Sigmoid colon (tissue), 7 donors: ENCODE measurements around the gene TBX15. TPM values are rescaled to one million over a fixed set of nuclear protein-coding genes. Genes with fewer than 3 reads are reported as not detected.
A peak's percentile ranks its signal among the peaks of the same experiment; 100 is the strongest.

Source experiments
- DNase-seq: peaks from one replicate; pipeline ENCODE4 v3.0.0-alpha.2; 2019
- H3K27ac ChIP-seq, 4 donors: fragments of 200-600 bp; sonication (generic); one replicate each; pipeline ENCODE4 v1.5.1; 2016 to 2019; ENCODE audit warnings: mild to moderate bottlenecking in 1 of 4
- H3K27me3 ChIP-seq, 3 donors: fragments of 200-600 bp; sonication (generic); one replicate each; pipeline ENCODE4 v1.5.1; 2019; ENCODE audit warnings: mild to moderate bottlenecking in 1 of 3
- H3K36me3 ChIP-seq, 4 donors: fragments of 200-600 bp; sonication (generic); one replicate each; pipeline ENCODE4 v1.5.1; 2016 to 2019
- H3K4me1 ChIP-seq, 4 donors: fragments of 200-600 bp; sonication (generic); one replicate each; pipeline ENCODE4 v1.5.1; 2017 to 2019
- H3K4me3 ChIP-seq, 4 donors: fragments of 200-600 bp; sonication (generic); one replicate each; pipeline ENCODE4 v1.5.1; 2017 to 2019; ENCODE audit warnings: mild to moderate bottlenecking in 2 of 4, moderate library complexity in 1 of 4
- H3K9me3 ChIP-seq, 4 donors: fragments of 200-600 bp in 3 of 4; sonication (generic) in 3 of 4; one replicate each; pipeline versions ENCODE4 v1.5.1 to v1.6.1; 2013 to 2019
- EP300 ChIP-seq, 4 donors: sonication (generic); formaldehyde crosslinking; IDR thresholded peaks; one replicate each; pipeline ENCODE4 v1.6.1; 2017; ENCODE audit warnings: antibody characterized with exemption in 4 of 4
- POLR2A ChIP-seq, 2 donors: fragments of 450-650 bp; IDR thresholded peaks; one replicate each; pipeline ENCODE4 v1.6.1; 2016; ENCODE audit warnings: antibody characterized with exemption in 2 of 2, mild to moderate bottlenecking in 2 of 2, moderate library complexity in 2 of 2
- POLR2AphosphoS5 ChIP-seq, 4 donors: sonication (generic); formaldehyde crosslinking; IDR thresholded peaks; one replicate each; pipeline ENCODE4 v1.6.1; 2017; ENCODE audit warnings: antibody characterized with exemption in 4 of 4
- WGBS, 2 donors: extraction: QIAGEN DNeasy Blood & Tissue Kit; methylation state at CpG; one replicate each; pipeline ENCODE4 v1.1.7; 2013; 5-methylcytosine and 5-hydroxymethylcytosine counted together
- intact Hi-C: fragments of 100-400 bp; cut with DNase I; formaldehyde crosslinking; loops from one replicate; pipeline ENCODE4 v1.15.1; 2023
- polyA plus RNA-seq, 3 donors: library from polyadenylated mRNA; stranded (reverse); fragments of 200-250 nt; gene quantifications; one replicate each; pipeline ENCODE4 v1.2.3, GENCODE V29; 2013
- total RNA-seq, 4 donors: library from RNA; depleted of rRNA; stranded (reverse); fragments of >200 nt; gene quantifications; one replicate each; pipeline ENCODE4 v1.1.0, GENCODE V29; 2016
- TF ChIP-seq, protein P1 (sequence below), 4 experiments: fragments of 450-650 bp in 3 of 4; fragments of 200-600 bp in 1 of 4; IDR thresholded peaks; one replicate each; pipeline ENCODE4 v1.5.1; 2016 to 2019; ENCODE audit warnings: antibody characterized with exemption in 4 of 4, mild to moderate bottlenecking in 3 of 4, moderate library complexity in 2 of 4
- donor health status: healthy with polysubstance abuse.
- donor health status: Bipolar disorder and iron deficiency.
- donor health status: healthy.

The TBX15 gene
- total and polyA plus RNA-seq, 7 donors, result under 0.01 to 0.28 (median 0.03) TPM; not detected in 2

- Histone ChIP-seq H3K27ac (no peak overlapping the region), H3K4me3 (peak overlapping the region in 2 of 4 donors; percentile 4 to 8), H3K9me3 (no peaks in the 10 kb centered on the region), H3K36me3 (no peaks in the 10 kb centered on the region), H3K4me1 (peaks cover 0 to 17% (median 12%) of the 10 kb centered on the region in 4 donors), H3K27me3 (peaks cover 68 to 100% (median 88%) of the 10 kb centered on the region in 3 donors)
- no peak for TF ChIP-seq POLR2AphosphoS5 (IDR thresholded peaks at IDR 0.05)
- TF ChIP-seq EP300 (IDR thresholded peaks at IDR 0.05), result no peak
- no peak for TF ChIP-seq POLR2A (IDR thresholded peaks at IDR 0.05)
- TF ChIP-seq, protein P1, sequence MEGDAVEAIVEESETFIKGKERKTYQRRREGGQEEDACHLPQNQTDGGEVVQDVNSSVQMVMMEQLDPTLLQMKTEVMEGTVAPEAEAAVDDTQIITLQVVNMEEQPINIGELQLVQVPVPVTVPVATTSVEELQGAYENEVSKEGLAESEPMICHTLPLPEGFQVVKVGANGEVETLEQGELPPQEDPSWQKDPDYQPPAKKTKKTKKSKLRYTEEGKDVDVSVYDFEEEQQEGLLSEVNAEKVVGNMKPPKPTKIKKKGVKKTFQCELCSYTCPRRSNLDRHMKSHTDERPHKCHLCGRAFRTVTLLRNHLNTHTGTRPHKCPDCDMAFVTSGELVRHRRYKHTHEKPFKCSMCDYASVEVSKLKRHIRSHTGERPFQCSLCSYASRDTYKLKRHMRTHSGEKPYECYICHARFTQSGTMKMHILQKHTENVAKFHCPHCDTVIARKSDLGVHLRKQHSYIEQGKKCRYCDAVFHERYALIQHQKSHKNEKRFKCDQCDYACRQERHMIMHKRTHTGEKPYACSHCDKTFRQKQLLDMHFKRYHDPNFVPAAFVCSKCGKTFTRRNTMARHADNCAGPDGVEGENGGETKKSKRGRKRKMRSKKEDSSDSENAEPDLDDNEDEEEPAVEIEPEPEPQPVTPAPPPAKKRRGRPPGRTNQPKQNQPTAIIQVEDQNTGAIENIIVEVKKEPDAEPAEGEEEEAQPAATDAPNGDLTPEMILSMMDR (IDR thresholded peaks at IDR 0.05), result no peak
- intact Hi-C loops, result loop anchor here (2.0 kb wide), 1 partner anchor 18 kb away; no protein-coding TSS in a partner anchor
- DNase-seq, result peak; percentile 59
- WGBS, 2 donors, result 5 to 8% methylated on average over 44 of the region's 44 CpGs
Measured at GRCh38 chr1:119000371-119001180, 12.4 kb upstream of the TBX15 start.

- no peak for TF ChIP-seq POLR2A (IDR thresholded peaks at IDR 0.05)
- TF ChIP-seq POLR2AphosphoS5 (IDR thresholded peaks at IDR 0.05), result no peak
- TF ChIP-seq, protein P1 (IDR thresholded peaks at IDR 0.05), result no peak
- no peak for TF ChIP-seq EP300 (IDR thresholded peaks at IDR 0.05)
- no peaks in the 10 kb centered on the region for H3K9me3 ChIP-seq
- DNase-seq, result no peak
- H3K4me1 ChIP-seq, result peaks cover 0 to 17% (median 12%) of the 10 kb centered on the region in 4 donors
- no peaks in the 10 kb centered on the region for H3K36me3 ChIP-seq
- no peak overlapping the region for H3K4me3 ChIP-seq
- 9 to 14% methylated on average over 27 of the region's 27 CpGs for WGBS, 2 donors
- no peak overlapping the region for H3K27ac ChIP-seq
- intact Hi-C loops, result loop anchor here (2.0 kb wide), 1 partner anchor 17 kb away; no protein-coding TSS in a partner anchor
- H3K27me3 ChIP-seq, result peaks cover 66 to 100% (median 94%) of the 10 kb centered on the region in 3 donors
Measured at GRCh38 chr1:118999348-119000071, 11.4 kb upstream of the TBX15 start.

DNA sequence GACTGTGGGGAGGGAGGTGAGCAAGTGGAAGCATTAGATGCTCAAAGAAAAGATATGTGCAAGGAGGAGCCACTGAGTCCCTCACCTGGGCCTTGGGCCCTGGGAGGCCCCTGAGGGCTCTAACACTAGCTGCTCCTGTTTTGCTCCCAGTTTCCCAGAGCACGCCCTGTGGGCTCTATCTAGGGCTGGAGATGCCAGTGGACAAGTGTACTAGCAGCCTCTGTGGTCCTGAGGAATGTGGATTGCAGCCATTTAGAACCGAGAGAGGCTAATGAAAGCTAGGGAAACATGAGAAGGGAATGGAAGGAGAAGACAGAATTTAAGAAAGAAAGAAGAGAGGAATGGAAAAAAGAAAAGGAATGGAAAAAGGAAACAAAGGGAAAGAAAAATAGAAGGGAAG, 10.0 kb upstream of the TBX15 start:
- Histone ChIP-seq H3K9me3 (no peaks in the 10 kb centered on the region), H3K27me3 (peaks cover 60 to 100% (median 96%) of the 10 kb centered on the region in 3 donors), H3K4me3 (no peak overlapping the region), H3K4me1 (peaks cover 0 to 19% (median 12%) of the 10 kb centered on the region in 4 donors), H3K36me3 (no peaks in the 10 kb centered on the region), H3K27ac (no peak overlapping the region)
- TF ChIP-seq, protein P1 (IDR thresholded peaks at IDR 0.05), result no peak
- TF ChIP-seq EP300 (IDR thresholded peaks at IDR 0.05) (no peak), POLR2AphosphoS5 (IDR thresholded peaks at IDR 0.05) (no peak), POLR2A (IDR thresholded peaks at IDR 0.05) (no peak)
- intact Hi-C loops, result no loop called here
- 41 to 48% methylated on average over 2 of the region's 2 CpGs for WGBS, 2 donors
- DNase-seq, result no peak

GRCh38 chr1:118997225-118997624, 9.1 kb upstream of the TBX15 start:
- WGBS, 2 donors, result 16 to 53% methylated on average over 7 of the region's 7 CpGs
- H3K9me3 ChIP-seq, result no peaks in the 10 kb centered on the region
- TF ChIP-seq, protein P1 (IDR thresholded peaks at IDR 0.05), result no peak
- TF ChIP-seq EP300 (IDR thresholded peaks at IDR 0.05) (no peak), POLR2AphosphoS5 (IDR thresholded peaks at IDR 0.05) (no peak), POLR2A (IDR thresholded peaks at IDR 0.05) (no peak)
- no peak for DNase-seq
- H3K36me3 ChIP-seq, result no peaks in the 10 kb centered on the region
- intact Hi-C loops, result no loop called here
- no peak overlapping the region for H3K4me3 ChIP-seq
- no peak overlapping the region for H3K27ac ChIP-seq
- H3K27me3 ChIP-seq, result peaks cover 61 to 100% (median 97%) of the 10 kb centered on the region in 3 donors
- H3K4me1 ChIP-seq, result peaks cover 0 to 24% (median 15%) of the 10 kb centered on the region in 4 donors
